GM12878 (cell line): ENCODE results near the gene FSTL4. TPM values are rescaled to one million over a fixed set of nuclear protein-coding genes. Genes with fewer than 3 reads are reported as not detected.
"Not testable (repeated sequence)": the region's sequence is repeated elsewhere in the genome, so short reads cannot be mapped to it uniquely, and the experiment has no call there.

Source experiments
- ATAC-seq: fragments of 200-7000 bp; cut with Tn5 transposase; 3 replicates; pipeline ENCODE4 v1.9.1; 2020; ENCODE audit warnings: mild to moderate bottlenecking, moderate library complexity
- BruUV-seq: library from RNA; stranded (reverse); fragments of 400-500 nt; replicated peaks from 2 replicates; lab custom pipeline; 2021; lab: Mats Ljungman, UMichigan
- CTCF ChIA-PET: fragments of 300-600 bp; sonication (Branson Sonifier 250); formaldehyde crosslinking; extraction: SDS; loops from one replicate; lab custom pipeline; 2021; ENCODE audit warnings: inconsistent platforms; lab: Yijun Ruan, JAX
- POLR2A ChIA-PET: fragments of 350-600 bp; formaldehyde crosslinking; extraction: SDS; loops from one replicate; lab custom pipeline; 2021; ENCODE audit warnings: inconsistent platforms; lab: Charles Lee
- RAD21 ChIA-PET: fragments of 300-600 bp; sonication (Branson Sonifier 250); formaldehyde crosslinking; loops from one replicate; lab custom pipeline; 2023; ENCODE audit warnings: antibody characterized with exemption; ENCODE audit not compliant: unreplicated experiment; lab: Charles Lee
- SMC1A ChIA-PET: fragments of 300-600 bp; sonication (Branson Sonifier 250); formaldehyde crosslinking; loops from one replicate; lab custom pipeline; 2023; ENCODE audit not compliant: unreplicated experiment, uncharacterized antibody; lab: Charles Lee
- DNase-seq: peaks from one replicate; pipeline ENCODE4 v3.0.0-alpha.2; 2011; ENCODE audit warnings: low read depth, low spot score
- FAIRE-seq: peaks from 3 replicates; lab custom pipeline; 2011; peaks lifted over from hg19 to GRCh38; lab: Jason Lieb, UNC
- H2AFZ ChIP-seq: 2 replicates; pipeline ENCODE4 v1.6.0; 2011; ENCODE audit warnings: low read depth, low read length, control low read depth; ENCODE audit not compliant: control insufficient read depth
- H3K27ac ChIP-seq: 2 replicates; pipeline ENCODE4 v1.5.1; 2011; ENCODE audit warnings: control low read depth; ENCODE audit not compliant: control insufficient read depth, insufficient read depth
- H3K27me3 ChIP-seq, 2 experiments: replicated peaks in 1 of 2; 2 replicates each; pipeline versions ENCODE4 v1.6.0 to v1.6.1; 2011; ENCODE audit warnings: low read length in 1 of 2; ENCODE audit not compliant: control insufficient read depth in 2 of 2, insufficient read depth in 2 of 2
- H3K36me3 ChIP-seq, 2 experiments: 2 replicates each; pipeline ENCODE4 v1.5.1; 2011; ENCODE audit warnings: low read length in 1 of 2; ENCODE audit not compliant: control insufficient read depth in 2 of 2, insufficient read depth in 2 of 2
- H3K4me1 ChIP-seq: 2 replicates; pipeline ENCODE4 v1.6.1; 2011; ENCODE audit warnings: mild to moderate bottlenecking, low read length, moderate library complexity, mixed read lengths; ENCODE audit not compliant: control insufficient read depth, insufficient read depth
- H3K4me2 ChIP-seq: 2 replicates; pipeline ENCODE4 v1.6.0; 2011; ENCODE audit warnings: control low read depth; ENCODE audit not compliant: control insufficient read depth, insufficient read depth
- H3K4me3 ChIP-seq: fragments of 200-600 bp; sonication (generic); 2 replicates; pipeline ENCODE4 v1.5.1; 2016
- H3K79me2 ChIP-seq: 2 replicates; pipeline ENCODE4 v1.6.0; 2011; ENCODE audit warnings: low read length; ENCODE audit not compliant: control insufficient read depth, insufficient read depth
- H3K9ac ChIP-seq: 2 replicates; pipeline ENCODE4 v1.8.0; 2011; ENCODE audit warnings: low read length, control low read depth, mixed read lengths; ENCODE audit not compliant: control insufficient read depth, insufficient read depth
- H3K9me3 ChIP-seq: replicated peaks from 3 replicates; pipeline ENCODE4 v1.5.1; 2011; ENCODE audit warnings: mild to moderate bottlenecking, low read length; ENCODE audit not compliant: control insufficient read depth, insufficient read depth
- H4K20me1 ChIP-seq: 2 replicates; pipeline ENCODE4 v1.6.0; 2011; ENCODE audit not compliant: control insufficient read depth, insufficient read depth
- WGBS: methylation state at CpG from one replicate; pipeline ENCODE4 v1.1.6; 2016; ENCODE audit warnings: low lambda C conversion rate; ENCODE audit not compliant: insufficient replicate concordance, insufficient coverage; ENCODE audit errors: missing lambda C conversion rate; 5-methylcytosine and 5-hydroxymethylcytosine counted together
- in situ Hi-C: fragments of 300-500 bp; cut with MboI; formaldehyde crosslinking; loops from 9 replicates; pipeline ENCODE4 v1.14.3; 2018; ENCODE audit warnings: mixed read lengths
- intact Hi-C: fragments of 100-400 bp; cut with micrococcal nuclease; formaldehyde crosslinking; loops from one replicate; pipeline ENCODE4 v1.14.2; 2022; ENCODE audit not compliant: unreplicated experiment
- polyA plus RNA-seq, 11 experiments: library from polyadenylated mRNA; depleted of rRNA in 4 of 11; unstranded in 6 of 11; stranded (reverse) in 5 of 11; fragments of >200 nt; fragmentation: Nextera tagmentation in 4 of 11; fragmentation: Illumina TruSeq in 1 of 11; extraction: Ambion mirVana in 4 of 11; extraction: Trizol in 1 of 11; gene quantifications; 1 replicate in 1 of 11; 2 replicates in 10 of 11; pipeline versions ENCODE4 v1.2.1 to v1.2.3, GENCODE V29; 2011 to 2016; ENCODE audit warnings: inconsistent platforms in 2 of 11, missing spikeins in 2 of 11, low read depth in 1 of 11
- total RNA-seq, 4 experiments: library from RNA; depleted of rRNA in 3 of 4; stranded (reverse); fragments of >200 nt in 3 of 4; fragmentation: Illumina TruSeq in 1 of 4; extraction: Trizol in 1 of 4; gene quantifications; 2 replicates each; pipeline versions ENCODE4 v1.2.1 to v1.2.3, GENCODE V29; 2013 to 2021

Gene FSTL4
- total and polyA plus RNA-seq, 10 of the 15 experiments (the other 5 are each of a cell fraction or from before 2014, with no cell fraction given) = 0.01 to 0.79 (median 0.21) TPM; not detected in 6

- H3K79me2 ChIP-seq, H3K4me2 ChIP-seq, H3K9ac ChIP-seq, DNase-seq, H4K20me1 ChIP-seq, H3K4me3 ChIP-seq, intact Hi-C loops, BruUV-seq, SMC1A ChIA-PET, H3K36me3 ChIP-seq, in situ Hi-C loops, ATAC-seq, FAIRE-seq, H3K27ac ChIP-seq, H3K9me3 ChIP-seq, H3K27me3 ChIP-seq, H2AFZ ChIP-seq: not testable (repeated sequence)
- POLR2A ChIA-PET = interaction anchor here (0.5 kb wide), 1 partner anchor 128 kb away, joined by 3 read pairs; no protein-coding TSS in a partner anchor
- RAD21 ChIA-PET = interaction anchor here (2.2 kb wide), 1 partner anchor 28 kb away, joined by 10 read pairs; no protein-coding TSS in a partner anchor
- WGBS = 93% methylated on average over 21 of the region's 21 CpGs
- CTCF ChIA-PET = interaction anchor here (1.2 to 2.8 kb wide), 2 partner anchors 29 to 285 kb away, joined by 3 to 16 read pairs; no protein-coding TSS in a partner anchor
- H3K4me1 ChIP-seq = peaks cover 31% of the 10 kb centered on the region
Measured at GRCh38 chr5:133395207-133395606, 217.1 kb downstream of the FSTL4 start.

- H3K79me2 ChIP-seq, H3K9me3 ChIP-seq, H4K20me1 ChIP-seq, BruUV-seq, H3K36me3 ChIP-seq, CTCF ChIA-PET, FAIRE-seq, RAD21 ChIA-PET, H3K9ac ChIP-seq, ATAC-seq, POLR2A ChIA-PET, H3K27ac ChIP-seq, H3K4me2 ChIP-seq, intact Hi-C loops, in situ Hi-C loops, H3K27me3 ChIP-seq, DNase-seq, H2AFZ ChIP-seq, SMC1A ChIA-PET, H3K4me3 ChIP-seq: not testable (repeated sequence)
- WGBS = 76% methylated on average over 16 of the region's 22 CpGs
- H3K4me1 ChIP-seq = peaks cover 31% of the 10 kb centered on the region
Measured at GRCh38 chr5:133394477-133394817, 217.9 kb downstream of the FSTL4 start.
